Calu3 (cell line): Measurements from ENCODE around the gene SDK2. TPM values are rescaled to one million over a fixed set of nuclear protein-coding genes. Genes with fewer than 3 reads are reported as not detected.
"Not testable (repeated sequence)": the region's sequence is repeated elsewhere in the genome, so short reads cannot be mapped to it uniquely, and the experiment has no call there.

ENCODE experiments used
- BruUV-seq: library from RNA; stranded (reverse); fragments of 400-500 nt; replicated peaks from 2 replicates; lab custom pipeline; 2021; lab: Mats Ljungman, UMichigan
- CTCF ChIA-PET: fragments of 300-600 bp; sonication (Branson Sonifier 250); formaldehyde crosslinking; loops from one replicate; lab custom pipeline; 2022; ENCODE audit warnings: antibody characterized with exemption; lab: Charles Lee
- DNase-seq: peaks from one replicate; pipeline ENCODE4 v3.0.0; 2022
- H3K27ac Mint-ChIP-seq: one replicate; pipeline ENCODE4 v1.8.0; 2022; ENCODE audit warnings: mixed read lengths; ENCODE audit not compliant: unreplicated experiment
- H3K27me3 Mint-ChIP-seq: one replicate; pipeline ENCODE4 v1.8.0; 2022; ENCODE audit warnings: mixed read lengths; ENCODE audit not compliant: unreplicated experiment
- H3K36me3 Mint-ChIP-seq: one replicate; pipeline ENCODE4 v1.8.0; 2022; ENCODE audit warnings: mild to moderate bottlenecking, moderate library complexity, mixed read lengths; ENCODE audit not compliant: insufficient read depth, unreplicated experiment
- H3K4me1 Mint-ChIP-seq: one replicate; pipeline ENCODE4 v1.8.0; 2022; ENCODE audit warnings: mild to moderate bottlenecking, low read depth, mixed read lengths; ENCODE audit not compliant: unreplicated experiment
- H3K4me3 Mint-ChIP-seq: one replicate; pipeline ENCODE4 v1.8.0; 2022; ENCODE audit warnings: mild to moderate bottlenecking, low read depth, moderate library complexity, mixed read lengths; ENCODE audit not compliant: unreplicated experiment
- H3K9me3 Mint-ChIP-seq: one replicate; pipeline ENCODE4 v1.8.0; 2022; ENCODE audit warnings: low read depth, mixed read lengths; ENCODE audit not compliant: unreplicated experiment
- CTCF ChIP-seq: fragments of 200-600 bp; IDR thresholded peaks from one replicate; pipeline ENCODE4 v1.8.0; 2022; ENCODE audit warnings: antibody characterized with exemption; ENCODE audit not compliant: unreplicated experiment
- intact Hi-C: fragments of 100-400 bp; cut with micrococcal nuclease; formaldehyde crosslinking; loops from one replicate; pipeline ENCODE4 v1.10.0; 2022; ENCODE audit not compliant: unreplicated experiment
- total RNA-seq: library from RNA; stranded (reverse); gene quantifications from 2 replicates; pipeline ENCODE4 v1.2.3, GENCODE V29; 2022

The SDK2 gene
- total RNA-seq, 1 experiment from 2014 or later = not detected

GRCh38 chr17:73478768-73479424 is 165.3 kb downstream of the SDK2 start:
- Mint-ChIP-seq H3K9me3 (no peaks in the 10 kb centered on the region), H3K27ac (no peak overlapping the region), H3K4me1 (peaks cover 10% of the 10 kb centered on the region), H3K4me3 (no peak overlapping the region), H3K36me3 (peaks cover 6% of the 10 kb centered on the region), H3K27me3 (peaks cover 75% of the 10 kb centered on the region)
- peak; percentile 18 for DNase-seq
- no peak for TF ChIP-seq CTCF
- BruUV-seq = no TSS peak
- CTCF ChIA-PET = no interaction called here
- intact Hi-C loops = no loop called here

- Mint-ChIP-seq H3K9me3 (no peaks in the 10 kb centered on the region), H3K4me1 (peaks cover 15% of the 10 kb centered on the region), H3K36me3 (peaks cover 6% of the 10 kb centered on the region), H3K27me3 (peaks cover 76% of the 10 kb centered on the region), H3K27ac (no peak overlapping the region), H3K4me3 (no peak overlapping the region)
- CTCF ChIA-PET = no interaction called here
- BruUV-seq = no TSS peak
- DNase-seq = no peak
- intact Hi-C loops = no loop called here
- TF ChIP-seq CTCF = no peak
Observed at GRCh38 chr17:73478334-73478733, 165.9 kb downstream of the SDK2 start.

- Mint-ChIP-seq H3K4me3 (no peak overlapping the region), H3K4me1 (peaks cover 17% of the 10 kb centered on the region), H3K27me3 (peaks cover 75% of the 10 kb centered on the region), H3K36me3 (peaks cover 6% of the 10 kb centered on the region), H3K9me3 (no peaks in the 10 kb centered on the region), H3K27ac (no peak overlapping the region)
- intact Hi-C loops = no loop called here
- DNase-seq = no peak
- no peak for TF ChIP-seq CTCF
- CTCF ChIA-PET = no interaction called here
- BruUV-seq = no TSS peak
Observed at GRCh38 chr17:73476890-73477350, 167.3 kb downstream of the SDK2 start.

- peak; percentile 79 for DNase-seq
- no TSS peak for BruUV-seq
- H3K4me1 Mint-ChIP-seq = peaks cover 17% of the 10 kb centered on the region
- peaks cover 6% of the 10 kb centered on the region for H3K36me3 Mint-ChIP-seq
- H3K9me3 Mint-ChIP-seq = no peaks in the 10 kb centered on the region
- TF ChIP-seq CTCF = no peak
- no peak overlapping the region for H3K4me3 Mint-ChIP-seq
- H3K27ac Mint-ChIP-seq = no peak overlapping the region
- CTCF ChIA-PET = interaction anchor here (1.1 kb wide), 1 partner anchor 20 kb away, joined by 3 read pairs; no protein-coding TSS in a partner anchor
- intact Hi-C loops = no loop called here
- peaks cover 51% of the 10 kb centered on the region for H3K27me3 Mint-ChIP-seq
Observed at GRCh38 chr17:73474370-73474988, 169.8 kb downstream of the SDK2 start.

GRCh38 chr17:73472715-73473114 is 171.5 kb downstream of the SDK2 start:
- DNase-seq, H3K4me3 Mint-ChIP-seq, CTCF ChIA-PET, H3K9me3 Mint-ChIP-seq, H3K36me3 Mint-ChIP-seq, intact Hi-C loops, BruUV-seq, H3K27ac Mint-ChIP-seq: not testable (repeated sequence)
- H3K4me1 Mint-ChIP-seq = peaks cover 17% of the 10 kb centered on the region
- peaks cover 33% of the 10 kb centered on the region for H3K27me3 Mint-ChIP-seq
